PFSK-1 (cell line): ENCODE results near the gene SLC2A13.

Source experiments
- FOXP2 ChIP-seq: optimal IDR thresholded peaks from 2 replicates; pipeline ENCODE3; 2011; ENCODE audit warnings: borderline replicate concordance, control low read depth, inconsistent platforms; ENCODE audit not compliant: insufficient read depth; ENCODE audit errors: extremely low read length, extremely low read depth
- POLR2AphosphoS5 ChIP-seq: IDR thresholded peaks from 2 replicates; pipeline ENCODE4 v1.6.1; 2012; ENCODE audit warnings: low read depth, mild to moderate bottlenecking, control low read depth, low read length, moderate library complexity
- REST ChIP-seq, 2 experiments: IDR thresholded peaks; 2 replicates each; pipeline versions ENCODE4 v1.6.1 to v1.8.0; 2011 to 2012; ENCODE audit warnings: low read depth in 2 of 2, low read length in 2 of 2, control low read depth in 1 of 2, inconsistent platforms in 1 of 2, mild to moderate bottlenecking in 1 of 2, moderate library complexity in 1 of 2; ENCODE audit not compliant: insufficient read depth in 1 of 2
- SIN3A ChIP-seq: IDR thresholded peaks from 2 replicates; pipeline ENCODE4 v1.6.1; 2012; ENCODE audit warnings: mild to moderate bottlenecking, low read length, moderate library complexity, borderline replicate concordance; ENCODE audit not compliant: insufficient read depth
- TAF1 ChIP-seq: IDR thresholded peaks from 2 replicates; pipeline ENCODE4 v1.6.1; 2012; ENCODE audit warnings: low read length, control low read depth, borderline replicate concordance; ENCODE audit not compliant: insufficient read depth

Gene SLC2A13

GRCh38 chr12:39752482-39753137 is 353.3 kb downstream of the SLC2A13 start:
- no peak for TF ChIP-seq SIN3A
- TF ChIP-seq TAF1: no peak
- TF ChIP-seq FOXP2: no peak
- TF ChIP-seq POLR2AphosphoS5: no peak
- TF ChIP-seq REST (IDR thresholded peaks at IDR 0.05; ENCODE audit: insufficient read depth in 1 of 2, low read depth in 2 of 2, low read length in 2 of 2): no peak

- TF ChIP-seq FOXP2 (no peak), POLR2AphosphoS5 (no peak), SIN3A (no peak), REST (IDR thresholded peaks at IDR 0.05; ENCODE audit: insufficient read depth in 1 of 2, low read depth in 2 of 2, low read length in 2 of 2) (no peak), TAF1 (no peak)
Observed at GRCh38 chr12:39743655-39744054, 362.2 kb downstream of the SLC2A13 start.

GRCh38 chr12:39736406-39736805 is 369.5 kb downstream of the SLC2A13 start:
- no peak for TF ChIP-seq REST (IDR thresholded peaks at IDR 0.05; ENCODE audit: insufficient read depth in 1 of 2, low read depth in 2 of 2, low read length in 2 of 2)
- no peak for TF ChIP-seq FOXP2
- TF ChIP-seq SIN3A: no peak
- no peak for TF ChIP-seq POLR2AphosphoS5
- TF ChIP-seq TAF1: no peak

- no peak for TF ChIP-seq TAF1
- no peak for TF ChIP-seq FOXP2
- TF ChIP-seq POLR2AphosphoS5: no peak
- TF ChIP-seq SIN3A: no peak
- no peak for TF ChIP-seq REST (IDR thresholded peaks at IDR 0.05; ENCODE audit: insufficient read depth in 1 of 2, low read depth in 2 of 2, low read length in 2 of 2)
Observed at GRCh38 chr12:39723831-39724230, 382.1 kb downstream of the SLC2A13 start.

GRCh38 chr12:39722504-39722903 is 383.4 kb downstream of the SLC2A13 start:
- TF ChIP-seq TAF1 (no peak), FOXP2 (no peak), POLR2AphosphoS5 (no peak), REST (IDR thresholded peaks at IDR 0.05; ENCODE audit: insufficient read depth in 1 of 2, low read depth in 2 of 2, low read length in 2 of 2) (no peak), SIN3A (no peak)
